Liver (tissue), 9 donors: ENCODE data around the gene ZNF185. TPM values are rescaled to one million over a fixed set of nuclear protein-coding genes. Genes with fewer than 3 reads are reported as not detected.
"Not testable (repeated sequence)": the region's sequence is repeated elsewhere in the genome, so short reads cannot be mapped to it uniquely, and the experiment has no call there.

ENCODE experiments used
- DNase-seq: peaks from one replicate; pipeline ENCODE4 v3.0.0-alpha.2; 2017; ENCODE audit warnings: low spot score
- H3K27ac ChIP-seq, 2 donors: one replicate each; pipeline ENCODE4 v1.7.0; 2013; ENCODE audit warnings: inconsistent platforms in 2 of 2, low read length in 2 of 2, control low read depth in 1 of 2, low read depth in 1 of 2, mild to moderate bottlenecking in 1 of 2
- H3K27me3 ChIP-seq, 4 donors: one replicate each; pipeline versions ENCODE4 v1.6.1 to v1.7.0; 2013; ENCODE audit warnings: low read length in 3 of 4, inconsistent platforms in 1 of 4, mild to moderate bottlenecking in 1 of 4, moderate library complexity in 1 of 4; ENCODE audit not compliant: control insufficient read depth in 4 of 4, insufficient read depth in 4 of 4
- H3K36me3 ChIP-seq, 4 donors: one replicate each; pipeline versions ENCODE4 v1.6.1 to v1.7.0; 2013; ENCODE audit warnings: low read length in 3 of 4, mild to moderate bottlenecking in 3 of 4, low read depth in 1 of 4, moderate library complexity in 1 of 4; ENCODE audit not compliant: control insufficient read depth in 4 of 4, insufficient read depth in 3 of 4
- H3K4me1 ChIP-seq, 4 donors: one replicate each; pipeline versions ENCODE4 v1.6.1 to v1.7.0; 2013; ENCODE audit warnings: low read length in 3 of 4, mild to moderate bottlenecking in 3 of 4, moderate library complexity in 1 of 4; ENCODE audit not compliant: control insufficient read depth in 4 of 4, insufficient read depth in 4 of 4
- H3K4me3 ChIP-seq, 3 donors: one replicate each; pipeline versions ENCODE4 v1.6.1 to v1.7.0; 2013; ENCODE audit warnings: low read length in 3 of 3, control low read depth in 1 of 3, low read depth in 1 of 3, mild to moderate bottlenecking in 1 of 3
- H3K9ac ChIP-seq, 2 donors: one replicate each; pipeline ENCODE4 v1.7.0; 2013; ENCODE audit warnings: low read length in 2 of 2, mild to moderate bottlenecking in 2 of 2, moderate library complexity in 2 of 2, control low read depth in 1 of 2, low read depth in 1 of 2
- H3K9me3 ChIP-seq, 4 donors: one replicate each; pipeline versions ENCODE4 v1.6.1 to v1.7.0; 2013; ENCODE audit warnings: low read length in 3 of 4; ENCODE audit not compliant: control insufficient read depth in 4 of 4
- ATF3 ChIP-seq: IDR thresholded peaks from 2 replicates; pipeline ENCODE4 v1.6.1; 2016; ENCODE audit warnings: antibody characterized with exemption
- CTCF ChIP-seq: fragments of 150-350 bp; IDR thresholded peaks from 2 replicates; pipeline ENCODE4 v1.5.1; 2017; ENCODE audit warnings: improper control_type of control experiment, low read depth, low read length; ENCODE audit not compliant: missing input control
- EGR1 ChIP-seq, 2 donors: IDR thresholded peaks; 2 replicates each; pipeline ENCODE4 v1.6.1; 2016 to 2018; ENCODE audit warnings: antibody characterized with exemption in 2 of 2, low read depth in 2 of 2
- FOXA1 ChIP-seq: IDR thresholded peaks from 2 replicates; pipeline ENCODE4 v1.6.1; 2016; ENCODE audit warnings: antibody characterized with exemption
- FOXA2 ChIP-seq: IDR thresholded peaks from 2 replicates; pipeline ENCODE4 v1.6.1; 2016; ENCODE audit warnings: antibody characterized with exemption
- HNF4A ChIP-seq, 2 donors: conservative IDR thresholded peaks; 2 replicates each; pipeline ENCODE4 v1.6.1; 2016; ENCODE audit warnings: antibody characterized with exemption in 2 of 2, mild to moderate bottlenecking in 2 of 2
- HNF4G ChIP-seq: IDR thresholded peaks from 2 replicates; pipeline ENCODE4 v1.6.1; 2016; ENCODE audit warnings: antibody characterized with exemption
- JUND ChIP-seq, 2 donors: IDR thresholded peaks; 2 replicates each; pipeline ENCODE4 v1.6.1; 2016; ENCODE audit warnings: antibody characterized with exemption in 2 of 2
- RAD21 ChIP-seq, 2 donors: IDR thresholded peaks; 2 replicates each; pipeline ENCODE4 v1.6.1; 2016; ENCODE audit warnings: antibody characterized with exemption in 2 of 2, mild to moderate bottlenecking in 2 of 2
- REST ChIP-seq: IDR thresholded peaks from 2 replicates; pipeline ENCODE4 v1.6.1; 2016; ENCODE audit warnings: antibody characterized with exemption, mild to moderate bottlenecking
- RXRA ChIP-seq, 2 donors: IDR thresholded peaks; 2 replicates each; pipeline ENCODE4 v1.6.1; 2017 to 2018; ENCODE audit warnings: antibody characterized with exemption in 2 of 2, mild to moderate bottlenecking in 1 of 2
- SP1 ChIP-seq: IDR thresholded peaks from 2 replicates; pipeline ENCODE4 v1.6.1; 2018; ENCODE audit warnings: antibody characterized with exemption, mild to moderate bottlenecking
- YY1 ChIP-seq: IDR thresholded peaks from 2 replicates; pipeline ENCODE4 v1.6.1; 2016; ENCODE audit warnings: antibody characterized with exemption, mild to moderate bottlenecking
- ZBTB33 ChIP-seq: IDR thresholded peaks from 2 replicates; pipeline ENCODE4 v1.6.1; 2016; ENCODE audit warnings: antibody characterized with exemption
- WGBS: extraction: QIAGEN DNeasy Blood & Tissue Kit; methylation state at CpG from one replicate; pipeline ENCODE4 v1.1.7; 2013; 5-methylcytosine and 5-hydroxymethylcytosine counted together
- polyA plus RNA-seq, 2 donors: library from polyadenylated mRNA; stranded (reverse) in 1 of 2; unstranded in 1 of 2; fragments of 200-250 nt in 1 of 2; fragments of >200 nt in 1 of 2; fragmentation: Nextera tagmentation in 1 of 2; extraction: Ambion mirVana in 1 of 2; gene quantifications; one replicate each; pipeline versions ENCODE4 v1.2.1 to v1.2.3, GENCODE V29; 2013 to 2015
- total RNA-seq, 2 donors: library from RNA; depleted of rRNA; stranded (reverse); fragments of >200 nt; gene quantifications; one replicate each; pipeline ENCODE4 v1.2.3, GENCODE V29; 2014
- donor health status: healthy.
- donor health status: healthy.
- donor health status: healthy.
- donor health status: healthy.
- donor health status: healthy.

ZNF185 gene
- total and polyA plus RNA-seq, 4 donors: 0.44 to 3.2 (median 0.94) TPM

GRCh38 chrX:152907084-152907651 is 9.3 kb downstream of the ZNF185 start:
- H3K9me3 ChIP-seq: no peaks in the 10 kb centered on the region
- no peaks in the 10 kb centered on the region for H3K27me3 ChIP-seq
- no peaks in the 10 kb centered on the region for H3K4me1 ChIP-seq
- H3K36me3 ChIP-seq: no peaks in the 10 kb centered on the region
- H3K4me3 ChIP-seq: no peak overlapping the region
- no peak for TF ChIP-seq HNF4G
- H3K9ac ChIP-seq: no peak overlapping the region
- no peak overlapping the region for H3K27ac ChIP-seq
- WGBS: 65% methylated on average over 17 of the region's 17 CpGs
- DNase-seq: no peak

GRCh38 chrX:152908486-152908885 is 10.6 kb downstream of the ZNF185 start:
- Histone ChIP-seq H3K4me3 (no peak overlapping the region), H3K27ac (no peak overlapping the region), H3K9me3 (no peaks in the 10 kb centered on the region), H3K9ac (no peak overlapping the region), H3K36me3 (no peaks in the 10 kb centered on the region), H3K27me3 (no peaks in the 10 kb centered on the region), H3K4me1 (no peaks in the 10 kb centered on the region)
- TF ChIP-seq HNF4G (no peak), FOXA1 (no peak), ZBTB33 (no peak)
- DNase-seq: no peak
- WGBS: 90% methylated on average over 14 of the region's 14 CpGs

- not testable (repeated sequence) for H3K9me3 ChIP-seq
- WGBS: 93% methylated on average over 7 of the region's 7 CpGs
These were observed 12.2 kb downstream of the ZNF185 start for GRCh38 chrX:152910018-152910417.

GRCh38 chrX:152912106-152912505 is 14.2 kb downstream of the ZNF185 start:
- 73% methylated on average over 4 of the region's 4 CpGs for WGBS
- TF ChIP-seq FOXA2 (no peak), EGR1 (IDR thresholded peaks at IDR 0.05; ENCODE audit: low read depth in 2 of 2) (no peak), RXRA (IDR thresholded peaks at IDR 0.05) (no peak), ZBTB33 (no peak), CTCF (no peak), HNF4A (conservative IDR thresholded peaks at IDR 0.05) (no peak), ATF3 (no peak), RAD21 (IDR thresholded peaks at IDR 0.05) (no peak), JUND (IDR thresholded peaks at IDR 0.05) (no peak), YY1 (no peak), SP1 (no peak), FOXA1 (no peak), HNF4G (no peak), REST (no peak)
- no peaks in the 10 kb centered on the region for H3K9me3 ChIP-seq
- no peaks in the 10 kb centered on the region for H3K36me3 ChIP-seq
- H3K4me3 ChIP-seq: no peak overlapping the region
- no peaks in the 10 kb centered on the region for H3K27me3 ChIP-seq
- no peak for DNase-seq
- H3K27ac ChIP-seq: no peak overlapping the region
- no peaks in the 10 kb centered on the region for H3K4me1 ChIP-seq
- no peak overlapping the region for H3K9ac ChIP-seq

More at GRCh38 chrX:152910018-152910417, 12.2 kb downstream of the ZNF185 start:
- not testable (repeated sequence) for DNase-seq, H3K9ac ChIP-seq, H3K4me3 ChIP-seq, H3K36me3 ChIP-seq, H3K27me3 ChIP-seq, H3K4me1 ChIP-seq, H3K27ac ChIP-seq
